HepG2 (cell line): ENCODE measurements around the gene CDK2AP2. TPM values are rescaled to one million over a fixed set of nuclear protein-coding genes. Genes with fewer than 3 reads are reported as not detected.

Experiments used
- EED ChIP-seq: sonication (generic); formaldehyde crosslinking; IDR thresholded peaks from 2 replicates; pipeline ENCODE4 v1.5.0; 2020; ENCODE audit warnings: mild to moderate bottlenecking, missing genetic modification reagents
- ELF1 ChIP-seq: sonication (generic); formaldehyde crosslinking; IDR thresholded peaks from 2 replicates; pipeline ENCODE4 v1.4.0; 2020; ENCODE audit warnings: missing genetic modification reagents
- NAIF1 ChIP-seq: sonication (generic); formaldehyde crosslinking; IDR thresholded peaks from 2 replicates; pipeline ENCODE4 v1.5.0; 2020; ENCODE audit warnings: mild to moderate bottlenecking, missing genetic modification reagents, borderline replicate concordance
- NR2C2 ChIP-seq: sonication (generic); formaldehyde crosslinking; IDR thresholded peaks from 2 replicates; pipeline ENCODE4 v1.4.0; 2020; ENCODE audit warnings: missing genetic modification reagents, mild to moderate bottlenecking, moderate library complexity, borderline replicate concordance
- ZMYM4 ChIP-seq: sonication (generic); formaldehyde crosslinking; IDR thresholded peaks from 2 replicates; pipeline ENCODE4 v1.8.1; 2023; ENCODE audit warnings: mild to moderate bottlenecking, missing genetic modification reagents
- ZNF235 ChIP-seq: sonication (generic); formaldehyde crosslinking; IDR thresholded peaks from 2 replicates; pipeline ENCODE4 v1.8.1; 2023; ENCODE audit warnings: mild to moderate bottlenecking, missing genetic modification reagents, borderline replicate concordance
- ZNF546 ChIP-seq: sonication (generic); formaldehyde crosslinking; conservative IDR thresholded peaks from 2 replicates; pipeline ENCODE4 v1.8.1; 2023; ENCODE audit warnings: mild to moderate bottlenecking, missing genetic modification reagents
- ZNF558 ChIP-seq: sonication (generic); formaldehyde crosslinking; IDR thresholded peaks from 2 replicates; pipeline ENCODE4 v1.9.0; 2022; ENCODE audit warnings: mild to moderate bottlenecking, missing genetic modification reagents, borderline replicate concordance
- ZNF770 ChIP-seq: sonication (generic); formaldehyde crosslinking; IDR thresholded peaks from 2 replicates; pipeline ENCODE4 v1.5.0; 2020; ENCODE audit warnings: mild to moderate bottlenecking, missing genetic modification reagents
- ZNF776 ChIP-seq: sonication (generic); formaldehyde crosslinking; IDR thresholded peaks from 2 replicates; pipeline ENCODE4 v1.4.0; 2020; ENCODE audit warnings: mild to moderate bottlenecking, missing genetic modification reagents
- ZNF790 ChIP-seq: sonication (generic); formaldehyde crosslinking; IDR thresholded peaks from 2 replicates; pipeline ENCODE4 v1.8.0; 2022; ENCODE audit warnings: missing genetic modification reagents, mild to moderate bottlenecking, borderline replicate concordance
- ZSCAN21 ChIP-seq: sonication (generic); formaldehyde crosslinking; IDR thresholded peaks from 2 replicates; pipeline ENCODE4 v1.8.0; 2022; ENCODE audit warnings: mild to moderate bottlenecking, missing genetic modification reagents, moderate library complexity, borderline replicate concordance
- polyA plus RNA-seq, 8 experiments: library from polyadenylated mRNA; depleted of rRNA in 3 of 8; stranded (reverse) in 7 of 8; unstranded in 1 of 8; fragments of >200 nt; fragmentation: Illumina TruSeq in 4 of 8; extraction: Trizol in 4 of 8; gene quantifications; 2 replicates each; pipeline versions ENCODE4 v1.2.1 to v1.2.3, GENCODE V29; 2011 to 2016; ENCODE audit warnings: low read depth in 4 of 8, missing spikeins in 1 of 8, mixed read lengths in 1 of 8; ENCODE audit not compliant: insufficient read depth in 1 of 8
- total RNA-seq, 5 experiments: library from RNA; depleted of rRNA; stranded (reverse); fragments of >200 nt; fragmentation: Illumina TruSeq; extraction: Trizol; gene quantifications; 2 replicates each; pipeline ENCODE4 v1.2.3, GENCODE V29; 2016; ENCODE audit warnings: low read depth in 1 of 5
- TF ChIP-seq, protein P1 (sequence below), 2 experiments: fragments of 450-650 bp in 1 of 2; sonication (generic) in 1 of 2; formaldehyde crosslinking in 1 of 2; IDR thresholded peaks; 2 replicates each; pipeline versions ENCODE4 v1.6.1 to v1.8.0; 2016 to 2022; ENCODE audit warnings: antibody characterized with exemption in 1 of 2, mild to moderate bottlenecking in 1 of 2, missing genetic modification reagents in 1 of 2

Gene CDK2AP2
- total and polyA plus RNA-seq, 2 of the 13 experiments (the other 11 are each of a cell fraction or from before 2014, with no cell fraction given), result 15.0 to 23.2 TPM

DNA sequence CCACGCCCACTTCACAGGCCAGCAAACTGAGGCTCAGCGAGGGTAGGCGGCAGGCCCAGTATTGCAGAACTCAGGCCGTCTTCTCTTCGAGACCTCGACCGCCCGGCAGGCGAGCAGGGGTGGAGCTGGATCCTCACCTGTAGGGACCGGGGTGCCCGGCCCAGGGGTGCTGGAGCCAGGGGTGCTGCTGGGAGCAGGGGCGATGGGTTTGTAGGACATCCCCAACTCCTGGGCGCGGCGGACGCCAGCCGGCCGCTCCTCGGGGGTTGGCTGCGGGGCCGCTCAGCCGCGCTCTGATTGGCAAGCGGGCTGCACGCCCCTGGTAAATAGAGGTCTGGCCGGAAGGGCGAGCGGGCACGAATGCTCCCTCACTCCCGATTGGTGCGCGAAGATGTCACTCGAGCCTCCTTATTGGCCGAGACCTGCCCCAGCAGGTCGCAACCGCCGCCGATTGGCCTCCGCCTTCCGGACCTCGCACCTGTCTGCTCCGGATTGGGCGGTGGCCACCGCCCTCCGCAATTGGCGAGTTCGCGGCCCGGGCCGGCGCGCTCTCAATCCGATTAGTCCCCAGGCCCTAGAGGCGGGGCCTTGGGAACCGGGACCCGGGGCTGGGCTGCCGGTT, at the start of gene CDK2AP2 (continued):
- TF ChIP-seq, protein P1, sequence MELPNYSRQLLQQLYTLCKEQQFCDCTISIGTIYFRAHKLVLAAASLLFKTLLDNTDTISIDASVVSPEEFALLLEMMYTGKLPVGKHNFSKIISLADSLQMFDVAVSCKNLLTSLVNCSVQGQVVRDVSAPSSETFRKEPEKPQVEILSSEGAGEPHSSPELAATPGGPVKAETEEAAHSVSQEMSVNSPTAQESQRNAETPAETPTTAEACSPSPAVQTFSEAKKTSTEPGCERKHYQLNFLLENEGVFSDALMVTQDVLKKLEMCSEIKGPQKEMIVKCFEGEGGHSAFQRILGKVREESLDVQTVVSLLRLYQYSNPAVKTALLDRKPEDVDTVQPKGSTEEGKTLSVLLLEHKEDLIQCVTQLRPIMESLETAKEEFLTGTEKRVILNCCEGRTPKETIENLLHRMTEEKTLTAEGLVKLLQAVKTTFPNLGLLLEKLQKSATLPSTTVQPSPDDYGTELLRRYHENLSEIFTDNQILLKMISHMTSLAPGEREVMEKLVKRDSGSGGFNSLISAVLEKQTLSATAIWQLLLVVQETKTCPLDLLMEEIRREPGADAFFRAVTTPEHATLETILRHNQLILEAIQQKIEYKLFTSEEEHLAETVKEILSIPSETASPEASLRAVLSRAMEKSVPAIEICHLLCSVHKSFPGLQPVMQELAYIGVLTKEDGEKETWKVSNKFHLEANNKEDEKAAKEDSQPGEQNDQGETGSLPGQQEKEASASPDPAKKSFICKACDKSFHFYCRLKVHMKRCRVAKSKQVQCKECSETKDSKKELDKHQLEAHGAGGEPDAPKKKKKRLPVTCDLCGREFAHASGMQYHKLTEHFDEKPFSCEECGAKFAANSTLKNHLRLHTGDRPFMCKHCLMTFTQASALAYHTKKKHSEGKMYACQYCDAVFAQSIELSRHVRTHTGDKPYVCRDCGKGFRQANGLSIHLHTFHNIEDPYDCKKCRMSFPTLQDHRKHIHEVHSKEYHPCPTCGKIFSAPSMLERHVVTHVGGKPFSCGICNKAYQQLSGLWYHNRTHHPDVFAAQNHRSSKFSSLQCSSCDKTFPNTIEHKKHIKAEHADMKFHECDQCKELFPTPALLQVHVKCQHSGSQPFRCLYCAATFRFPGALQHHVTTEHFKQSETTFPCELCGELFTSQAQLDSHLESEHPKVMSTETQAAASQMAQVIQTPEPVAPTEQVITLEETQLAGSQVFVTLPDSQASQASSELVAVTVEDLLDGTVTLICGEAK (IDR thresholded peaks at IDR 0.05), result no peak
- TF ChIP-seq, protein P1 (CRISPR knock-in tag; IDR thresholded peaks at IDR 0.05), result peak; percentile 77; the same call in 1 of the 2 replicates
- TF ChIP-seq ZNF776 (CRISPR knock-in tag), result peak; percentile 52; the same call in 1 of the 2 replicates
- 0 out of 2 replicates have a peak, but pooled peaks have one; percentile 14 for TF ChIP-seq ZNF770 (CRISPR knock-in tag)
- TF ChIP-seq ZNF558 (CRISPR knock-in tag), result peak; percentile 73; the same call in 1 of the 2 replicates
- TF ChIP-seq NR2C2 (CRISPR knock-in tag), result peak; percentile 60; the same call in 1 of the 2 replicates
- TF ChIP-seq EED (CRISPR knock-in tag), result 0 out of 2 replicates have a peak, but pooled peaks have one; percentile 55
- peak; percentile 64; the same call in 1 of the 2 replicates for TF ChIP-seq ZNF790 (CRISPR knock-in tag)
- TF ChIP-seq ZNF546 (CRISPR knock-in tag), result peak; percentile 41; the same call in 1 of the 2 replicates
- TF ChIP-seq NAIF1 (CRISPR knock-in tag), result peak; percentile 32; the same call in 1 of the 2 replicates
- TF ChIP-seq ELF1 (CRISPR knock-in tag), result peak; percentile 81
- TF ChIP-seq ZMYM4 (CRISPR knock-in tag), result peak; percentile 44; the same call in 1 of the 2 replicates
- TF ChIP-seq ZSCAN21, result no peak; the same call in 1 of the 2 replicates
- TF ChIP-seq ZNF235, result no peak
